A549 (cell line): ENCODE results near the gene EDIL3. TPM values are rescaled to one million over a fixed set of nuclear protein-coding genes. Genes with fewer than 3 reads are reported as not detected.

ENCODE experiments used
- ATAC-seq, 2 experiments: fragments of 200-7000 bp in 1 of 2; fragments of >200 bp in 1 of 2; cut with Nextera tagmentation in 1 of 2; cut with Tn5 transposase in 1 of 2; 3 replicates each; pipeline versions ENCODE4 v1.8.0 to v1.9.1; 2018 to 2020; ENCODE audit warnings: mild to moderate bottlenecking in 1 of 2, moderate library complexity in 1 of 2
- CTCF ChIA-PET: fragments of 300-600 bp; sonication (Branson Sonifier 250); formaldehyde crosslinking; extraction: SDS; loops from one replicate; lab custom pipeline; 2021; ENCODE audit warnings: antibody characterized with exemption, inconsistent platforms; lab: Yijun Ruan, JAX
- POLR2A ChIA-PET: fragments of 350-600 bp; formaldehyde crosslinking; extraction: SDS; loops from one replicate; lab custom pipeline; 2021; ENCODE audit warnings: antibody characterized with exemption, inconsistent platforms; lab: Yijun Ruan, JAX
- DNase-seq, 2 experiments: peaks; one replicate each; pipeline versions ENCODE4 v3.0.0 to v3.0.0-alpha.2; 2011 to 2016; ENCODE audit warnings: low read depth in 1 of 2, low spot score in 1 of 2
- FAIRE-seq: peaks from 2 replicates; lab custom pipeline; 2011; peaks lifted over from hg19 to GRCh38; lab: Jason Lieb, UNC
- H3K27ac ChIP-seq, 2 experiments: fragments of >200 bp; sonication (Bioruptor Twin); formaldehyde crosslinking; 3 replicates each; pipeline ENCODE4 v1.5.1; 2016 to 2017
- H3K4me1 ChIP-seq: fragments of >200 bp; sonication (Bioruptor Twin); formaldehyde crosslinking; 3 replicates; pipeline ENCODE4 v1.6.1; 2016
- H3K4me2 ChIP-seq: fragments of >200 bp; sonication (Bioruptor Twin); formaldehyde crosslinking; 3 replicates; pipeline ENCODE4 v1.6.1; 2016
- H3K4me3 ChIP-seq: fragments of >200 bp; sonication (Bioruptor Twin); formaldehyde crosslinking; 3 replicates; pipeline ENCODE4 v1.5.1; 2016
- H3K9me3 ChIP-seq: fragments of >200 bp; sonication (Bioruptor Twin); formaldehyde crosslinking; 3 replicates; pipeline ENCODE4 v1.6.1; 2016
- BHLHE40 ChIP-seq: IDR thresholded peaks from 2 replicates; pipeline ENCODE4 v1.6.1; 2012; ENCODE audit warnings: low read depth, low read length, inconsistent platforms
- CBX2 ChIP-seq: fragments of 200-600 bp; sonication (generic); IDR thresholded peaks from 2 replicates; pipeline ENCODE4 v1.6.1; 2016; ENCODE audit warnings: low read depth, mild to moderate bottlenecking, borderline replicate concordance
- CBX8 ChIP-seq: fragments of 200-600 bp; sonication (generic); IDR thresholded peaks from 2 replicates; pipeline ENCODE4 v1.6.1; 2016
- CEBPB ChIP-seq, 2 experiments: fragments of >200 bp in 1 of 2; sonication (Bioruptor Twin) in 1 of 2; formaldehyde crosslinking in 1 of 2; IDR thresholded peaks; 2 replicates each; pipeline ENCODE4 v1.6.1; 2012 to 2016
- EHMT2 ChIP-seq: fragments of 200-600 bp; sonication (generic); IDR thresholded peaks from 2 replicates; pipeline ENCODE4 v1.6.1; 2016; ENCODE audit warnings: antibody characterized with exemption, low read depth, mild to moderate bottlenecking, moderate library complexity
- EP300 ChIP-seq, 2 experiments: fragments of >200 bp; sonication (Bioruptor Twin); formaldehyde crosslinking; IDR thresholded peaks; 2 replicates in 1 of 2; 3 replicates in 1 of 2; pipeline ENCODE4 v1.6.1; 2016 to 2017
- ESRRA ChIP-seq: fragments of 150-350 bp; IDR thresholded peaks from 2 replicates; pipeline ENCODE4 v1.6.1; 2014; ENCODE audit warnings: mild to moderate bottlenecking, low read length, borderline replicate concordance
- HDAC2 ChIP-seq: fragments of 200-600 bp; sonication (generic); IDR thresholded peaks from 2 replicates; pipeline ENCODE4 v1.6.1; 2016
- JUN ChIP-seq, 2 experiments: fragments of >200 bp; sonication (Bioruptor Twin); formaldehyde crosslinking; IDR thresholded peaks; 2 replicates in 1 of 2; 3 replicates in 1 of 2; pipeline ENCODE4 v1.6.1; 2016 to 2017
- KDM1A ChIP-seq: fragments of 200-600 bp; sonication (generic); IDR thresholded peaks from 2 replicates; pipeline ENCODE4 v1.6.1; 2016; ENCODE audit warnings: low read depth, mild to moderate bottlenecking
- MAZ ChIP-seq: fragments of 150-350 bp; IDR thresholded peaks from 2 replicates; pipeline ENCODE4 v1.6.1; 2014; ENCODE audit warnings: antibody characterized with exemption, low read depth, low read length, borderline replicate concordance
- POLR2AphosphoS2 ChIP-seq: conservative IDR thresholded peaks from 2 replicates; pipeline ENCODE4 v1.6.1; 2012; ENCODE audit warnings: low read length, improper control_type of control experiment, inconsistent platforms
- RAD21 ChIP-seq, 2 experiments: fragments of >200 bp in 1 of 2; sonication (Bioruptor Twin) in 1 of 2; formaldehyde crosslinking in 1 of 2; IDR thresholded peaks in 1 of 2; conservative IDR thresholded peaks in 1 of 2; 2 replicates in 1 of 2; 3 replicates in 1 of 2; pipeline ENCODE4 v1.6.1; 2012 to 2018; ENCODE audit warnings: inconsistent platforms in 1 of 2
- REST ChIP-seq: fragments of 200-600 bp; sonication (generic); IDR thresholded peaks from 2 replicates; pipeline ENCODE4 v1.6.1; 2016; ENCODE audit warnings: antibody characterized with exemption, mild to moderate bottlenecking, moderate library complexity
- RFX5 ChIP-seq: fragments of 450-650 bp; IDR thresholded peaks from 2 replicates; pipeline ENCODE4 v1.7.1; 2014; ENCODE audit warnings: antibody characterized with exemption, mild to moderate bottlenecking, moderate library complexity
- SREBF2 ChIP-seq: fragments of 450-650 bp; IDR thresholded peaks from 2 replicates; pipeline ENCODE4 v1.6.1; 2014; ENCODE audit warnings: mild to moderate bottlenecking, moderate library complexity
- TFCP2L1 ChIP-seq: fragments of 250-450 bp; sonication (Bioruptor Pico); IDR thresholded peaks from 2 replicates; pipeline ENCODE4 v1.5.0; 2021; ENCODE audit warnings: mild to moderate bottlenecking
- TP53 ChIP-seq: fragments of 250-450 bp; sonication (Bioruptor Pico); IDR thresholded peaks from 2 replicates; pipeline ENCODE4 v1.5.0; 2021; ENCODE audit warnings: mild to moderate bottlenecking, moderate library complexity
- ZC3H11A ChIP-seq: fragments of 450-650 bp; IDR thresholded peaks from 2 replicates; pipeline ENCODE4 v1.6.1; 2014; ENCODE audit warnings: antibody characterized with exemption, mild to moderate bottlenecking
- ZNF302 ChIP-seq: fragments of 250-450 bp; sonication (Bioruptor Pico); IDR thresholded peaks from 2 replicates; pipeline ENCODE4 v1.9.0; 2021; ENCODE audit warnings: inconsistent platforms, mild to moderate bottlenecking, moderate library complexity
- ZSCAN20 ChIP-seq: fragments of 250-450 bp; sonication (Bioruptor Pico); IDR thresholded peaks from 2 replicates; pipeline ENCODE4 v1.8.0; 2022; ENCODE audit warnings: mild to moderate bottlenecking, moderate library complexity
- WGBS: methylation state at CpG from one replicate; pipeline ENCODE4 v1.1.6; 2017; ENCODE audit errors: missing lambda C conversion rate; 5-methylcytosine and 5-hydroxymethylcytosine counted together
- polyA plus RNA-seq, 4 experiments: library from polyadenylated mRNA; depleted of rRNA in 3 of 4; stranded (reverse); fragments of >200 nt; fragmentation: RNase III in 1 of 4; extraction: RNeasy Plus Mini Kit Qiagen cat#74134 plus additional on column Dnase treatment in 1 of 4; gene quantifications; 2 replicates in 3 of 4; 3 replicates in 1 of 4; pipeline ENCODE4 v1.2.3, GENCODE V29; 2011 to 2017
- TF ChIP-seq, protein P1 (sequence below): IDR thresholded peaks from 2 replicates; pipeline ENCODE4 v1.6.1; 2012; ENCODE audit warnings: low read depth, borderline replicate concordance

Gene EDIL3
- polyA plus RNA-seq, 2 of the 4 experiments (the other 2 are of a cell fraction) = 0.12 to 0.14 TPM

- CTCF ChIA-PET = interaction anchor here (1.5 kb wide), 1 partner anchor 9 kb away, joined by 3 read pairs; no protein-coding TSS in a partner anchor
Observed at GRCh38 chr5:84376346-84376745, 8.3 kb downstream of the EDIL3 start.

GRCh38 chr5:84374568-84374967, 10.1 kb downstream of the EDIL3 start:
- H3K4me1 ChIP-seq = no peaks in the 10 kb centered on the region
- H3K9me3 ChIP-seq = no peaks in the 10 kb centered on the region
- no peak overlapping the region for H3K4me3 ChIP-seq
- ChIA-PET CTCF (no interaction called here), POLR2A (no interaction called here)
- no peak for TF ChIP-seq SREBF2
- no peak for TF ChIP-seq KDM1A
- no peak for TF ChIP-seq REST
- no peak for TF ChIP-seq RFX5
- TF ChIP-seq EHMT2 = no peak
- TF ChIP-seq ZC3H11A = no peak
- TF ChIP-seq BHLHE40 = no peak
- no peak overlapping the region for H3K27ac ChIP-seq
- DNase-seq = no peak
- no peak overlapping the region for H3K4me2 ChIP-seq
- WGBS = 12% methylated on average over 4 of the region's 4 CpGs
- FAIRE-seq = no peak
- no peak for ATAC-seq

More at GRCh38 chr5:84376346-84376745, 8.3 kb downstream of the EDIL3 start:
- WGBS = 62% methylated on average over 1 of the region's 1 CpG
- DNase-seq (no peak), FAIRE-seq (no peak), ATAC-seq (no peak)
- Histone ChIP-seq H3K27ac (no peak overlapping the region), H3K9me3 (no peaks in the 10 kb centered on the region), H3K4me1 (0 out of 3 replicates have a peak, but pooled peaks cover 4% of the 10 kb centered on the region), H3K4me3 (no peak overlapping the region), H3K4me2 (no peak overlapping the region)
- POLR2A ChIA-PET = no interaction called here
- TF ChIP-seq JUN (IDR thresholded peaks at IDR 0.05) (no peak), ESRRA (no peak), MAZ (no peak), TFCP2L1 (CRISPR knock-in tag) (no peak), CEBPB (IDR thresholded peaks at IDR 0.05) (no peak), EHMT2 (no peak), KDM1A (no peak), EP300 (IDR thresholded peaks at IDR 0.05) (no peak), RAD21 (conservative IDR thresholded peaks at IDR 0.05 in 1 of 2, IDR thresholded peaks at IDR 0.05 in 1 of 2) (no peak), HDAC2 (no peak), REST (no peak), CBX2 (no peak), POLR2AphosphoS2 (no peak), TP53 (CRISPR knock-in tag) (no peak), CBX8 (no peak), ZNF302 (CRISPR knock-in tag) (no peak), ZC3H11A (no peak), ZSCAN20 (CRISPR knock-in tag) (no peak)
- TF ChIP-seq, protein P1, sequence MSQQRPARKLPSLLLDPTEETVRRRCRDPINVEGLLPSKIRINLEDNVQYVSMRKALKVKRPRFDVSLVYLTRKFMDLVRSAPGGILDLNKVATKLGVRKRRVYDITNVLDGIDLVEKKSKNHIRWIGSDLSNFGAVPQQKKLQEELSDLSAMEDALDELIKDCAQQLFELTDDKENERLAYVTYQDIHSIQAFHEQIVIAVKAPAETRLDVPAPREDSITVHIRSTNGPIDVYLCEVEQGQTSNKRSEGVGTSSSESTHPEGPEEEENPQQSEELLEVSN = no peak
